Epithelial cell of esophagus (primary cell): Measurements from ENCODE around the gene LHX3.

Source experiments
- DNase-seq: peaks from one replicate; pipeline ENCODE4 v3.0.0; 2010; ENCODE audit warnings: low read depth
- H3K4me3 ChIP-seq: 2 replicates; pipeline ENCODE4 v1.5.1; 2011; ENCODE audit warnings: mild to moderate bottlenecking, low read length, control low read depth
- TF ChIP-seq, protein P1 (sequence below): IDR thresholded peaks from 2 replicates; pipeline ENCODE4 v1.5.1; 2011; ENCODE audit warnings: low read depth, mild to moderate bottlenecking, low read length, control low read depth, inconsistent platforms; ENCODE audit not compliant: insufficient read depth; ENCODE audit errors: missing control alignments

LHX3 gene

DNA sequence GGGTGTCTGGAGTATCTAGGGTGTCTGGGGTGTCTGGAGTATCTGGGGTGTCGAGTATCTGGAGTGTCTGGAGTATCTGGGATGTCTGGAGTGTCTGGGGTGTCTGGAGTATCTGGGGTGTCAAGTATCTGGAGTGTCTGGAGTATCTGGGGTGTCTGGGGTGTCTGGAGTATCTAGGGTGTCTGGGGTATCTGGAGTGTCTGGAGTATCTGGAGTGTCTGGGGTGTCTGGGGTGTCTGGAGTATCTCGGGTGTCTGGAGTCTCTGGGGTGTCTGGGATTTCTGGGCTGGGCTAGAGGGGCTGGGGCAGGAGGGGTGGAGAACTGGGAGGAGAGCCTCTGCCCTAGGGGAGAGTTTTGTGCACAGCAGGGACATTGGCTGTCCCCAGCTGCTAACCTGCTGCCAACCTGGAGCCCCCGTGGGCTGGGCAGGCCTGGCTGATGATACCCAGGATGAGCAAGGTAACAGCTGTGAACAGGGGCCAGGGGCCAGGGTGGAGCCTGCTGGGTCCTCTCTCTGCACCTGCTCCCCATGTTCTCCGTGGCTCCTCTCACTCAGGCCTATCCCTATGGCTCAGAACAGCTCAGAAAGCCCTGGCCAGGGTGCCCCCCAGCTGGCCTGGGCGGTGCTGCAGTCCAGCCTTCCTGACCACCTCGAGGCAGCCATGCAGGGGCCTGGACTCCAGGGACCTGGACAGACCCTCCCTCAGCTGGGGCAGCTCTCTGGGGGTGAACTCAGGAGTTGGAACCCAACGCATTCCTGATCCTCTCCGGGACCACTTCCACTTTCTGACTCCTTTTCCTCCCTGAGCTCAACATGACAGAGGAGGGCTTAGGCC, 29.9 kb downstream of the LHX3 start:
- TF ChIP-seq, protein P1, sequence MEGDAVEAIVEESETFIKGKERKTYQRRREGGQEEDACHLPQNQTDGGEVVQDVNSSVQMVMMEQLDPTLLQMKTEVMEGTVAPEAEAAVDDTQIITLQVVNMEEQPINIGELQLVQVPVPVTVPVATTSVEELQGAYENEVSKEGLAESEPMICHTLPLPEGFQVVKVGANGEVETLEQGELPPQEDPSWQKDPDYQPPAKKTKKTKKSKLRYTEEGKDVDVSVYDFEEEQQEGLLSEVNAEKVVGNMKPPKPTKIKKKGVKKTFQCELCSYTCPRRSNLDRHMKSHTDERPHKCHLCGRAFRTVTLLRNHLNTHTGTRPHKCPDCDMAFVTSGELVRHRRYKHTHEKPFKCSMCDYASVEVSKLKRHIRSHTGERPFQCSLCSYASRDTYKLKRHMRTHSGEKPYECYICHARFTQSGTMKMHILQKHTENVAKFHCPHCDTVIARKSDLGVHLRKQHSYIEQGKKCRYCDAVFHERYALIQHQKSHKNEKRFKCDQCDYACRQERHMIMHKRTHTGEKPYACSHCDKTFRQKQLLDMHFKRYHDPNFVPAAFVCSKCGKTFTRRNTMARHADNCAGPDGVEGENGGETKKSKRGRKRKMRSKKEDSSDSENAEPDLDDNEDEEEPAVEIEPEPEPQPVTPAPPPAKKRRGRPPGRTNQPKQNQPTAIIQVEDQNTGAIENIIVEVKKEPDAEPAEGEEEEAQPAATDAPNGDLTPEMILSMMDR: no peak
- no peak for DNase-seq
- H3K4me3 ChIP-seq: no peak overlapping the region

DNA sequence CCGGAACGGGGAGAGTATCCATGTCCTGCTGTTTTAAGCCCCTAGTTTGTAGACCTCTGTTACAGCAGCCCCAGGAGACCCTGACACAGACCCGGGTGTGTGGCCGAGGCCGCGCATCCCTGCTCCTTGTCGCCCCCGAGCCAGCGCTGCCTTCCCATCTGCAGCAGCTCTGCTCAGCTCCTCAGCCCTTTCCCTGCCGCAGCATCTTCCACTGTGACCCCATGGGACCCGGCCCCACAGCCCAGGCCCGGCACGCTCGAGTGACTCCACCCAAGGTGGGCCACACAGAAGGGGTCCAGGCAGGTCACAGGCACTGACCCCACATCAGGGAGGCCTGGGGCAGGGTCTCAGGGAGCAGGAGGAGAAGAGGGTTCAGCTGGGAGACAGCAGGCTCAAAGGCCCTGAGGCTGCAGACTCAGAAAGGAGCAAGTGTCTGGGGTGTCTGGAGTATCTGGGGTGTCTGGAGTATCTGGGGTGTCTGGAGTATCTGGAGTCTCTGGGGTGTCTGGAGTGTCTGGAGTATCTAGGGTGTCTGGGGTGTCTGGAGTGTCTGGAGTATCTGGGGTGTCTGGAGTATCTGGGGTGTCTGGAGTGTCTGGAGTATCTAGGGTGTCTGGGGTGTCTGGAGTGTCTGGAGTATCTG, 31.2 kb downstream of the LHX3 start:
- DNase-seq: no peak
- H3K4me3 ChIP-seq: no peak overlapping the region
- TF ChIP-seq, protein P1: no peak

DNA sequence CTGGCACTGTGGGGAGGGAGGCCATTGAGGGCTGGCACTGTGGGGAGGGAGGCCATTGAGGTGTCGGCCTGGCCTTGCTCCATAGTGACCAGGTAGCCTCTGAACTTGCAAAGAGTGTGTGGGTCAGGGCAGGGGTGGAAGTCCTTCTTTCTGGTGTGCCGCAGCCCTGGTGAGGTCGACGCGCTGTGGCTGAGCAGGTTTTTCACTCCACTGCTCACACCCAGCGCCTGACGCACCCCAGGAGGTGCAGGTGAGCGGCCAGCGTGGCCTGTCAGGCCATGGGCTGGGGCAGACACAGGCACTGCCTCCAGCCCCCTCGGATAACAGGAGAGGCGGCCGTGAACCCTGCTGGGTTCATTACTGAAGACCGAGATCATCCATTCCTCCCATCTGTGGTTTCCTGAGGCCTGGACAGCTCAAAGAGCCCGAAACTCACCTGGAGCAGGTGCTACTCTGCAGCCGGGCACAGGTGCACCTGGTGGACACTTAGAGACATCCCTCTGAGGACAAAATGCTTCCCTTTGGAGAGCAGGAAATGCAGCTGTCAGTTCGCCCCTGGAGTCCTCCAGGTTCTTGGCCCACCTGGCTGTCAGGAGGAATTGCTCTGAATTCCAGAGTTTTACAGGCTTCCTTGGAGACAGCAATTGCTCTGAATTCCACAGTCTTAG, 32.4 kb downstream of the LHX3 start:
- TF ChIP-seq, protein P1: no peak
- H3K4me3 ChIP-seq: no peak overlapping the region
- DNase-seq: no peak

DNA sequence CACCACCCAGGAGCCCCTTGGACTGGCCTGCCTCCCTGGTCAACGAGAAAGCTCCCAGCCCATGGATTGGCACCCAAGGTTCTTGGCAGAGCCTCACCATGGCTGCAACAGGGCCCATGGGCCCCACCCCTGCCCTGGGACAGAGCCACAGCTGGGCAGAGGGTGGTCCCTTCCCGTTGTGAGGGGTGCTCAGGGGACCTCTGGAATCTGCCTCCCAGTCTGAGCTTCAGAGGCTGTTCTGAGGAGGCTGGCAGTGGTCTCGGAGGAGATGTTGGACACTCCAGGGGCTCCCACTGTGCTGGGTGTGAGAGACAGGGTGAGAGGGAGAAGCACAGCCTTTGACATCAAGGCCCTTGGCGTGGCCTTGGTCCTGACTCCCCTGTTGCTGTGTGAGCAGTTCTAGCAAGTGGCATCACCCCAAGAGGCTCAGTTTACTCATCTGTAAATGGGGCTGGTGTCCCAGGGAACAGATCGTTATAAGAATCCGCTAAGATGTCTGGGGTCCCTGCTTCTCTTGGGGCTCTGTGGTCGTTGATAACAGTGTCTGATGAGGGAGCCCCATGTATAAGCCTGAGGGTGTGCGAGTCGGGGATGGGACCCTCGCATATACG, 33.0 kb downstream of the LHX3 start:
- no peak overlapping the region for H3K4me3 ChIP-seq
- no peak for DNase-seq
- TF ChIP-seq, protein P1: no peak

DNA sequence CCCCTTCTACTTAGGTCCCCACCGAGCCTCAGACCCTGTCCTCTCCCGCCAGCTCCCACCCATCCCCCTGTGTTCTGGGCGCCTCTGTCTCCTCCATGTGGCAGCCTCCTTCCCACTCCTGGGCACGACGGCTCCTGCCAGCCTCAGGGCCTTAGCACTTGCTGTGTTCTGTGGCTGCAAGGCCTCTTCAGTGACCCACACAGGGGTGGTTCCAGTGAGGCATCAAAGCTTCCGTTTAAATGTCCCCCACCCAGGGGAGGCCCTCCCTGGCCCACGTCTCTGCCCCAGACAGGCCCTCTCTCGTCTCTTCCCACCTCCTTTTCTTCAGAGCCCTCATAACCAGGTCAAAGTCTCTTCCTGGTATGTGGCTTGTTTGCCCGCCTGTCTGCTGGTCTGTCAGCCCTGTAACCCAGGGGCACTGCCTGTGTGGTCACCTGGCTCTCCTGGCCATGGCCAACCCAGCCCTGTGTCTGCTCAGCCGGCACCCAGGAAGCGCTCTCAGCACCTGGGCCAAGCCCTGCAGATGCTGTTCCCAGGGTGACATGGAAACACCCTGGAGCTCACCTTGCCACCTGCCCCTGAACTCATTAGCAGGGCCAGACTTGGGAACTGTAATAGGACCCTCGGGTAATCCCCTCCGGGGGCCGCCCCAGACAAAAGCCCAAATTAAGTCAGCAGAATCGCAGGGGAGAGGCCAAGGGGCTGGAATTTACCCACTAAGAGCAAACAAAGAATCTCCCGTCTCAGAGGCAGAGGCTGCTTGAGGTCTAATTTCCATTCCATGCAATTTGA, 33.7 kb downstream of the LHX3 start:
- TF ChIP-seq, protein P1: no peak
- DNase-seq: no peak
- no peak overlapping the region for H3K4me3 ChIP-seq

DNA sequence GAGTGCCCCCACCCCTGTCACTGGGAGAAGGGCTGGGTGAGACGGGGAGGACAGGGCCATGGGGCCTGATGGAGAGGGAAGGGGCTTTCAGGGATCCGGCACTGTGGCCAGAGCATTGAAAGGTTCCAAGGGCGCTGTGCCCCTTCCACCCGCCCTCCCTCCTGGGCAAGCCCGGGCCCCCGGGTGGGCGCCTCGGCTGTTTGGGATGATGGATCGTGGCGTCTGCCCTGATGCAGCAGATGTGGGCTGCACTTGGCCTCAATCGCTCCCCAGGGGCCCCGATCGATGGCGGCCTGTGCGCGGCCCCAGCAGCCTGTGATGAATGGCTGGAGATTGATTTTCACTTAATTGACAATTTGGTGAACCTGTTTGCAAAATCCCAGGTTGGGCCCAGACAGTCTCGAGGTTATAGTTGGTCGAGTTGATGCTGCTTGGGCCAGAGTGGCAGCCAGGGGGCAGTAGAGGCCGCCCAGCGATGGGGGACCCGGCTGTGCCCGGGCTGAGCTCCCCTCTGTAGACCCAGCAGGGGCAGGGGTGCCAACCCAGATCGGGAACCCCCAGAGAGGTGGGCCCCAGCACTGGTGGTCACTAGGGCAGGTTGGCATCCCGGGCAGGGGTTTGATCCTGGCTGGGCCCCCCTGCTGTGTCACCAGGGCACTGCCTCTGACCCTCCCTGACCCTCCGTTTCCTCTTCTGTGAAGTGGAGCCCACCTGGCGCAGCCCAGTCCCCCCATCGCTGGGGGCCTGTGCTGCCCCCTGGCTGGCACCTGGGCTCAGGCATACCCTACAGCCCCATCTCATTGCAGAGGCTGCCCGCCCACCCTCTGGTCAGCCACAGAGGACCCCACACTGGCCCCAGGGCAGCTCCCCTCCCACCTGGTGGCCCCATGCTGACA, 34.7 kb downstream of the LHX3 start:
- TF ChIP-seq, protein P1: peak; percentile 77
- peak; percentile 30 for DNase-seq
- H3K4me3 ChIP-seq: no peak overlapping the region
